ENCODE data around the gene SF3B6. TPM values are rescaled to one million over a fixed set of nuclear protein-coding genes. Genes with fewer than 3 reads are reported as not detected.

SF3B6 gene, protein sequence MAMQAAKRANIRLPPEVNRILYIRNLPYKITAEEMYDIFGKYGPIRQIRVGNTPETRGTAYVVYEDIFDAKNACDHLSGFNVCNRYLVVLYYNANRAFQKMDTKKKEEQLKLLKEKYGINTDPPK
- 85.3 to 93.9 TPM (median 88.5 TPM) in 3 replicates for total RNA-seq

GRCh38 chr2:24075915-24076848 lies at the start of gene SF3B6:
Gene SF3B6 (minus strand): TSS chr2:24076326. CDS start chr2:24076229, 97 bp downstream.
- DNase-seq (ENCODE audit: low spot score in 2 of 2, unreplicated experiment in 2 of 2): peak; percentile 99
- Mint-ChIP-seq H3K27ac (peak within 1 kb of the TSS; percentile 99), H3K4me3 (peak within 1 kb of the TSS; percentile 96)

GRCh38 chr2:24123922-24124580 lies 47.9 kb upstream of the SF3B6 start:
- Mint-ChIP-seq H3K4me3 (peak overlapping the region; percentile 78), H3K4me1 (peaks cover 23% of the 10 kb centered on the region), H3K36me3 (peaks cover 15% of the 10 kb centered on the region), H3K27me3 (ENCODE audit: low read depth) (no peaks in the 10 kb centered on the region), H3K27ac (peak overlapping the region; percentile 98), H3K9me3 (peaks cover 3% of the 10 kb centered on the region)
- TF ChIP-seq, protein P1, sequence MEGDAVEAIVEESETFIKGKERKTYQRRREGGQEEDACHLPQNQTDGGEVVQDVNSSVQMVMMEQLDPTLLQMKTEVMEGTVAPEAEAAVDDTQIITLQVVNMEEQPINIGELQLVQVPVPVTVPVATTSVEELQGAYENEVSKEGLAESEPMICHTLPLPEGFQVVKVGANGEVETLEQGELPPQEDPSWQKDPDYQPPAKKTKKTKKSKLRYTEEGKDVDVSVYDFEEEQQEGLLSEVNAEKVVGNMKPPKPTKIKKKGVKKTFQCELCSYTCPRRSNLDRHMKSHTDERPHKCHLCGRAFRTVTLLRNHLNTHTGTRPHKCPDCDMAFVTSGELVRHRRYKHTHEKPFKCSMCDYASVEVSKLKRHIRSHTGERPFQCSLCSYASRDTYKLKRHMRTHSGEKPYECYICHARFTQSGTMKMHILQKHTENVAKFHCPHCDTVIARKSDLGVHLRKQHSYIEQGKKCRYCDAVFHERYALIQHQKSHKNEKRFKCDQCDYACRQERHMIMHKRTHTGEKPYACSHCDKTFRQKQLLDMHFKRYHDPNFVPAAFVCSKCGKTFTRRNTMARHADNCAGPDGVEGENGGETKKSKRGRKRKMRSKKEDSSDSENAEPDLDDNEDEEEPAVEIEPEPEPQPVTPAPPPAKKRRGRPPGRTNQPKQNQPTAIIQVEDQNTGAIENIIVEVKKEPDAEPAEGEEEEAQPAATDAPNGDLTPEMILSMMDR (IDR thresholded peaks at IDR 0.05; ENCODE audit: unreplicated experiment): no peak
- DNase-seq (ENCODE audit: low spot score in 2 of 2, unreplicated experiment in 2 of 2): no peak

More at GRCh38 chr2:24075915-24076848, at the start of gene SF3B6:
- TF ChIP-seq, protein P1 (IDR thresholded peaks at IDR 0.05; ENCODE audit: unreplicated experiment): no peak
- peaks cover 14% of the 10 kb centered on the region for H3K36me3 Mint-ChIP-seq
- peaks cover 21% of the 10 kb centered on the region for H3K4me1 Mint-ChIP-seq
- no peaks in the 10 kb centered on the region for H3K9me3 Mint-ChIP-seq
- no peaks in the 10 kb centered on the region for H3K27me3 Mint-ChIP-seq (ENCODE audit: low read depth)

GRCh38 chr2:24123195-24123921 lies 47.2 kb upstream of the SF3B6 start, which contains the start of the genes FAM228B and PFN4:
Gene FAM228B (plus strand): TSS chr2:24123469. CDS start chr2:24124362, 893 bp downstream.
Gene PFN4 (minus strand): TSS chr2:24123334. CDS start chr2:24122535, 799 bp downstream.
- peaks cover 26% of the 10 kb centered on the region for H3K4me1 Mint-ChIP-seq
- TF ChIP-seq, protein P1 (IDR thresholded peaks at IDR 0.05; ENCODE audit: unreplicated experiment): no peak
- H3K27me3 Mint-ChIP-seq (ENCODE audit: low read depth): no peaks in the 10 kb centered on the region
- peak within 1 kb of the TSS; percentile 78 for H3K4me3 Mint-ChIP-seq
- H3K36me3 Mint-ChIP-seq: peaks cover 14% of the 10 kb centered on the region
- DNase-seq (ENCODE audit: low spot score in 2 of 2, unreplicated experiment in 2 of 2): peak; percentile 69 to 85
- peaks cover 3% of the 10 kb centered on the region for H3K9me3 Mint-ChIP-seq
- peak within 1 kb of the TSS; percentile 98 for H3K27ac Mint-ChIP-seq

GRCh38 chr2:24122366-24123194 lies 46.5 kb upstream of the SF3B6 start:
- peaks cover 3% of the 10 kb centered on the region for H3K9me3 Mint-ChIP-seq
- peak overlapping the region; percentile 96 for H3K27ac Mint-ChIP-seq

More at GRCh38 chr2:24122366-24123194, 46.5 kb upstream of the SF3B6 start:
- no peak for DNase-seq (ENCODE audit: low spot score in 2 of 2, unreplicated experiment in 2 of 2)
- TF ChIP-seq, protein P1 (IDR thresholded peaks at IDR 0.05; ENCODE audit: unreplicated experiment): no peak
- Mint-ChIP-seq H3K36me3 (peaks cover 9% of the 10 kb centered on the region), H3K4me3 (peak overlapping the region; percentile 78), H3K4me1 (peaks cover 29% of the 10 kb centered on the region), H3K27me3 (ENCODE audit: low read depth) (no peaks in the 10 kb centered on the region)

Data from mesothelial cell of epicardium (in vitro differentiated cells).